Measurements from ENCODE around the gene MCTP1. TPM values are rescaled to one million over a fixed set of nuclear protein-coding genes. Genes with fewer than 3 reads are reported as not detected.

Gene MCTP1
- total and polyA plus RNA-seq, 2 of the 8 experiments (the other 6 are each of a cell fraction or from before 2014, with no cell fraction given) = 0.56 to 3.4 TPM

- no peak overlapping the region for H2BK5ac ChIP-seq (ENCODE audit: low read depth, low read length)
- no peak overlapping the region for H3K27ac ChIP-seq (ENCODE audit: low read depth, low read length)
- no peak overlapping the region for H2BK120ac ChIP-seq (replicated peaks; ENCODE audit: low read depth, low read length)
- H3K9ac ChIP-seq (replicated peaks in 1 of 4; ENCODE audit: extremely low read depth in 1 of 4, low read depth in 3 of 4, low read length in 3 of 4) = no peak overlapping the region
- ChIA-PET CTCF (ENCODE audit: partially characterized antibody) (interaction anchor here (1.1 to 3.4 kb wide), 6 partner anchors 8 to 1091 kb away, joined by 3 to 11 read pairs (median 4); no protein-coding TSS in a partner anchor), POLR2A (ENCODE audit: partially characterized antibody) (no interaction called here)
- H3K4me3 ChIP-seq (ENCODE audit: extremely low read depth in 1 of 4, insufficient read depth in 2 of 4, low read depth in 3 of 4, low read length in 4 of 4) = no peak overlapping the region
- H3K9me3 ChIP-seq (ENCODE audit: insufficient read depth in 2 of 2, low read depth in 1 of 2, low read length in 1 of 2) = no peaks in the 10 kb centered on the region
- no peak overlapping the region for H3K23ac ChIP-seq (ENCODE audit: insufficient read length)
- no peak overlapping the region for H2BK20ac ChIP-seq (ENCODE audit: low read length)
- H3K23me2 ChIP-seq (ENCODE audit: low read depth, low read length) = no peaks in the 10 kb centered on the region; the same call in 1 of the 2 replicates
- H3K18ac ChIP-seq (ENCODE audit: extremely low read depth, low read length) = no peak overlapping the region
- 91% methylated on average over 9 of the region's 9 CpGs; no CpG with 5 or more reads in 1 of the 2 experiments for WGBS, 2 experiments (ENCODE audit: extremely low coverage in 1 of 2, insufficient coverage in 1 of 2, insufficient read length in 1 of 2, insufficient replicate concordance in 2 of 2, low coverage in 1 of 2, low lambda C conversion rate in 2 of 2, missing lambda C conversion rate in 1 of 2)
- DNase-seq (ENCODE audit: low read depth in 1 of 2, low spot score in 2 of 2) (no peak), FAIRE-seq (no peak)
- H3K79me1 ChIP-seq (ENCODE audit: low read depth, low read length) = no peaks in the 10 kb centered on the region
- no peak overlapping the region for H3K4ac ChIP-seq (replicated peaks; ENCODE audit: insufficient read length, low read depth, low read length)
- no peaks in the 10 kb centered on the region for H4K20me1 ChIP-seq (replicated peaks in 1 of 2; ENCODE audit: control insufficient read depth in 1 of 2, insufficient read depth in 2 of 2, low read length in 2 of 2)
- no peaks in the 10 kb centered on the region for H3K27me3 ChIP-seq (replicated peaks in 1 of 4; ENCODE audit: control insufficient read depth in 3 of 4, extremely low read depth in 1 of 4, insufficient read depth in 3 of 4, low read length in 3 of 4)
- H3K36me3 ChIP-seq (ENCODE audit: control insufficient read depth in 2 of 4, insufficient read depth in 4 of 4, low read length in 3 of 4) = no peaks in the 10 kb centered on the region
- no peak overlapping the region for H4K8ac ChIP-seq (ENCODE audit: extremely low read depth, insufficient read depth, low read length)
- H2BK12ac ChIP-seq (ENCODE audit: low read depth, low read length) = no peak overlapping the region
- TF ChIP-seq YY1 (IDR thresholded peaks at IDR 0.05; ENCODE audit: low read depth, low read length) (no peak), SIN3A (conservative IDR thresholded peaks at IDR 0.05 in 1 of 2, IDR thresholded peaks at IDR 0.05 in 1 of 2; ENCODE audit: low read depth in 1 of 2, low read length in 2 of 2) (no peak), BRCA1 (IDR thresholded peaks at IDR 0.05; ENCODE audit: low read depth, low read length) (no peak), ASH2L (IDR thresholded peaks at IDR 0.05; ENCODE audit: low read length) (no peak), POLR2AphosphoS5 (IDR thresholded peaks at IDR 0.05; ENCODE audit: low read depth, low read length) (no peak), BACH1 (IDR thresholded peaks at IDR 0.05; ENCODE audit: low read length) (no peak), RAD21 (IDR thresholded peaks at IDR 0.05 in 1 of 2, conservative IDR thresholded peaks at IDR 0.05 in 1 of 2; ENCODE audit: low read depth in 2 of 2, low read length in 2 of 2) (no peak), RBBP5 (IDR thresholded peaks at IDR 0.05; ENCODE audit: borderline replicate concordance, low read depth, low read length) (no peak), CBX5 (IDR thresholded peaks at IDR 0.05; ENCODE audit: low read depth, low read length) (no peak)
- H2BK15ac ChIP-seq (ENCODE audit: low read length) = no peak overlapping the region
- H3K4me2 ChIP-seq (ENCODE audit: insufficient read depth in 1 of 2, low read depth in 2 of 2, low read length in 2 of 2) = no peak overlapping the region
- H4K5ac ChIP-seq (ENCODE audit: insufficient read length, low read depth, low read length) = no peak overlapping the region
- H4K91ac ChIP-seq (replicated peaks; ENCODE audit: insufficient read length, low read length) = no peak overlapping the region
- H3K14ac ChIP-seq (ENCODE audit: insufficient read length) = no peak overlapping the region
- no peak overlapping the region for H2AFZ ChIP-seq (ENCODE audit: low read length)
- no peak overlapping the region for H2AK5ac ChIP-seq (ENCODE audit: low read depth, low read length)
- peak overlapping the region; percentile 32 for H3K56ac ChIP-seq (replicated peaks; ENCODE audit: insufficient read length, low read depth, low read length)
- no peaks in the 10 kb centered on the region for H3K79me2 ChIP-seq (ENCODE audit: control insufficient read depth in 1 of 2, insufficient read depth in 2 of 2, low read length in 2 of 2)
- H3K4me1 ChIP-seq (replicated peaks in 1 of 4; ENCODE audit: control insufficient read depth in 3 of 4, insufficient read depth in 4 of 4, low read length in 3 of 4) = no peaks in the 10 kb centered on the region
Observed at GRCh38 chr5:94891972-94892371, 392.9 kb downstream of the MCTP1 start.

Measured in H1 (cell line).